Activated CD4-positive, alpha-beta T cell treated with anti-CD3 and anti-CD28 coated beads for 36 hours (primary cell): ENCODE results near the gene COX17. TPM values are rescaled to one million over a fixed set of nuclear protein-coding genes. Genes with fewer than 3 reads are reported as not detected.
A peak's percentile ranks its signal among the peaks of the same experiment; 100 is the strongest.

ENCODE experiments used
- ATAC-seq: fragments of 200-7000 bp; cut with Tn5 transposase; one replicate; pipeline ENCODE4 v1.10.0; 2021; ENCODE audit warnings: mild to moderate bottlenecking, moderate library complexity
- CTCF ChIA-PET: fragments of 350-600 bp; sonication (Branson Sonifier 250); formaldehyde crosslinking; loops from one replicate; lab custom pipeline; 2021; ENCODE audit warnings: antibody characterized with exemption; lab: Charles Lee
- POLR2A ChIA-PET: fragments of 350-600 bp; sonication (Branson Sonifier 250); formaldehyde crosslinking; loops from one replicate; lab custom pipeline; 2021; ENCODE audit warnings: antibody characterized with exemption, inconsistent platforms; lab: Charles Lee
- DNase-seq: peaks from one replicate; pipeline ENCODE4 v3.0.0-alpha.2; 2020
- H3K27ac Mint-ChIP-seq: one replicate; pipeline ENCODE4 v1.8.0; 2021; ENCODE audit warnings: mixed read lengths
- H3K27me3 Mint-ChIP-seq: one replicate; pipeline ENCODE4 v1.8.0; 2021; ENCODE audit warnings: mixed read lengths
- H3K36me3 Mint-ChIP-seq: one replicate; pipeline ENCODE4 v1.8.0; 2021; ENCODE audit warnings: low read depth, mixed read lengths
- H3K4me1 Mint-ChIP-seq: one replicate; pipeline ENCODE4 v1.8.0; 2021; ENCODE audit warnings: mixed read lengths
- H3K4me3 Mint-ChIP-seq: one replicate; pipeline ENCODE4 v1.8.0; 2021; ENCODE audit warnings: mild to moderate bottlenecking, moderate library complexity, mixed read lengths
- H3K9me3 Mint-ChIP-seq: one replicate; pipeline ENCODE4 v1.8.0; 2021; ENCODE audit warnings: low read depth, mixed read lengths
- intact Hi-C, 2 experiments: fragments of 100-400 bp; cut with DNase I in 1 of 2; cut with micrococcal nuclease in 1 of 2; formaldehyde crosslinking; loops; one replicate each; pipeline versions ENCODE4 v1.14.2 to v1.15.1; 2022 to 2024; cut with DNase I, micrococcal nuclease
- total RNA-seq, 2 experiments: library from RNA; stranded (reverse); gene quantifications; one replicate each; pipeline ENCODE4 v1.2.3, GENCODE V29; 2021

COX17 gene
- total RNA-seq, 2 experiments from 2014 or later = 69.5 to 82.8 TPM

GRCh38 chr3:119675188-119675874, 1.9 kb downstream of the COX17 start:
- no peaks in the 10 kb centered on the region for H3K27me3 Mint-ChIP-seq
- H3K4me3 Mint-ChIP-seq = peak overlapping the region; percentile 95
- H3K4me1 Mint-ChIP-seq = peaks cover 39% of the 10 kb centered on the region
- intact Hi-C loops = loop anchor here (5.0 to 10.0 kb wide), 6 partner anchors 93 to 1069 kb away; partner anchors contain the start of genes GTF2E1 (in 2 of the 2), RABL3 (in 2 of the 2) and ARHGAP31 (in 1 of the 2)
- ChIA-PET POLR2A (interaction anchor here (0.7 to 2.3 kb wide), 5 partner anchors 14 to 420 kb away, joined by 3 to 12 read pairs (median 4); partner anchors contain the start of gene TIMMDC1), CTCF (interaction anchor here (0.7 to 1.5 kb wide), 3 partner anchors 11 to 108 kb away, joined by 3 to 4 read pairs (median 3); no protein-coding TSS in a partner anchor)
- no peaks in the 10 kb centered on the region for H3K9me3 Mint-ChIP-seq
- DNase-seq (no peak), ATAC-seq (no peak)
- peaks cover 45% of the 10 kb centered on the region for H3K36me3 Mint-ChIP-seq
- H3K27ac Mint-ChIP-seq = peak overlapping the region; percentile 97

GRCh38 chr3:119673875-119674274, 3.3 kb downstream of the COX17 start:
- POLR2A ChIA-PET = no interaction called here
- Mint-ChIP-seq H3K9me3 (no peaks in the 10 kb centered on the region), H3K27ac (no peak overlapping the region), H3K36me3 (peaks cover 53% of the 10 kb centered on the region), H3K27me3 (no peaks in the 10 kb centered on the region), H3K4me3 (no peak overlapping the region), H3K4me1 (peaks cover 43% of the 10 kb centered on the region)
- intact Hi-C loops = loop anchor here (10.0 kb wide), 2 partner anchors 379 to 1071 kb away; partner anchors contain the start of genes ARHGAP31 (in 1 of the 2), GTF2E1 (in 1 of the 2) and RABL3 (in 1 of the 2)
- CTCF ChIA-PET = interaction anchor here (2.4 kb wide), 1 partner anchor 11 kb away, joined by 6 read pairs; no protein-coding TSS in a partner anchor
- DNase-seq (no peak), ATAC-seq (no peak)

- Mint-ChIP-seq H3K4me1 (peaks cover 42% of the 10 kb centered on the region), H3K27ac (no peak overlapping the region), H3K9me3 (no peaks in the 10 kb centered on the region), H3K36me3 (peaks cover 53% of the 10 kb centered on the region), H3K4me3 (no peak overlapping the region), H3K27me3 (no peaks in the 10 kb centered on the region)
- DNase-seq = no peak
- no peak for ATAC-seq
- POLR2A ChIA-PET = no interaction called here
- intact Hi-C loops = loop anchor here (10.0 kb wide), 2 partner anchors 378 to 1072 kb away; partner anchors contain the start of genes ARHGAP31 (in 1 of the 2), GTF2E1 (in 1 of the 2) and RABL3 (in 1 of the 2)
- CTCF ChIA-PET = interaction anchor here (1.0 to 2.4 kb wide), 5 partner anchors 10 to 209 kb away, joined by 3 to 6 read pairs (median 3); partner anchors contain the start of gene TMEM39A
Measured at GRCh38 chr3:119672776-119673175, 4.4 kb downstream of the COX17 start.

GRCh38 chr3:119669906-119670570, 7.2 kb downstream of the COX17 start:
- ChIA-PET CTCF (no interaction called here), POLR2A (no interaction called here)

GRCh38 chr3:119665954-119666559, 11.1 kb downstream of the COX17 start:
- Mint-ChIP-seq H3K4me1 (peaks cover 6% of the 10 kb centered on the region), H3K9me3 (no peaks in the 10 kb centered on the region), H3K36me3 (peaks cover 20% of the 10 kb centered on the region), H3K27ac (no peak overlapping the region), H3K27me3 (no peaks in the 10 kb centered on the region), H3K4me3 (no peak overlapping the region)
- ChIA-PET CTCF (no interaction called here), POLR2A (no interaction called here)
- DNase-seq (no peak), ATAC-seq (no peak)
- intact Hi-C loops = no loop called here

More at GRCh38 chr3:119669906-119670570, 7.2 kb downstream of the COX17 start:
- Mint-ChIP-seq H3K36me3 (peaks cover 44% of the 10 kb centered on the region), H3K4me3 (no peak overlapping the region), H3K27me3 (no peaks in the 10 kb centered on the region), H3K4me1 (peaks cover 20% of the 10 kb centered on the region), H3K27ac (peak overlapping the region; percentile 25), H3K9me3 (no peaks in the 10 kb centered on the region)
- ATAC-seq (no peak), DNase-seq (no peak)
- intact Hi-C loops = loop anchor here (10.0 kb wide), 2 partner anchors 375 to 1075 kb away; partner anchors contain the start of genes ARHGAP31 (in 1 of the 2), GTF2E1 (in 1 of the 2) and RABL3 (in 1 of the 2)

GRCh38 chr3:119664850-119665379, 12.3 kb downstream of the COX17 start:
- H3K4me3 Mint-ChIP-seq = no peak overlapping the region
- ChIA-PET CTCF (interaction anchor here (1.0 kb wide), 1 partner anchor 11 kb away, joined by 4 read pairs; no protein-coding TSS in a partner anchor), POLR2A (no interaction called here)
- no peak for ATAC-seq
- H3K36me3 Mint-ChIP-seq = peaks cover 9% of the 10 kb centered on the region
- H3K27ac Mint-ChIP-seq = no peak overlapping the region
- intact Hi-C loops = no loop called here
- no peaks in the 10 kb centered on the region for H3K9me3 Mint-ChIP-seq
- no peak for DNase-seq
- H3K4me1 Mint-ChIP-seq = peaks cover 1% of the 10 kb centered on the region
- H3K27me3 Mint-ChIP-seq = no peaks in the 10 kb centered on the region

GRCh38 chr3:119664370-119664769, 12.8 kb downstream of the COX17 start:
- ATAC-seq (no peak), DNase-seq (no peak)
- Mint-ChIP-seq H3K27ac (no peak overlapping the region), H3K4me3 (no peak overlapping the region), H3K27me3 (no peaks in the 10 kb centered on the region), H3K4me1 (no peaks in the 10 kb centered on the region), H3K36me3 (peaks cover 7% of the 10 kb centered on the region), H3K9me3 (no peaks in the 10 kb centered on the region)
- CTCF ChIA-PET = interaction anchor here (1.0 kb wide), 1 partner anchor 11 kb away, joined by 4 read pairs; no protein-coding TSS in a partner anchor
- intact Hi-C loops = no loop called here
- POLR2A ChIA-PET = no interaction called here

GRCh38 chr3:119663885-119664284, 13.3 kb downstream of the COX17 start:
- H3K27me3 Mint-ChIP-seq = no peaks in the 10 kb centered on the region
- H3K36me3 Mint-ChIP-seq = peaks cover 5% of the 10 kb centered on the region
- H3K9me3 Mint-ChIP-seq = no peaks in the 10 kb centered on the region
- no peak for ATAC-seq
- H3K4me1 Mint-ChIP-seq = no peaks in the 10 kb centered on the region
- no peak overlapping the region for H3K27ac Mint-ChIP-seq
- intact Hi-C loops = no loop called here
- ChIA-PET CTCF (interaction anchor here (1.0 to 1.7 kb wide), 3 partner anchors 9 to 32 kb away, joined by 3 to 8 read pairs (median 6); no protein-coding TSS in a partner anchor), POLR2A (no interaction called here)
- H3K4me3 Mint-ChIP-seq = no peak overlapping the region
- DNase-seq = no peak

- Mint-ChIP-seq H3K4me1 (no peaks in the 10 kb centered on the region), H3K36me3 (peaks cover 5% of the 10 kb centered on the region), H3K9me3 (no peaks in the 10 kb centered on the region), H3K4me3 (no peak overlapping the region), H3K27ac (no peak overlapping the region), H3K27me3 (no peaks in the 10 kb centered on the region)
- ChIA-PET CTCF (interaction anchor here (1.0 to 1.7 kb wide), 4 partner anchors 10 to 33 kb away, joined by 3 to 8 read pairs (median 4); no protein-coding TSS in a partner anchor), POLR2A (no interaction called here)
- intact Hi-C loops = no loop called here
- ATAC-seq (no peak), DNase-seq (no peak)
Measured at GRCh38 chr3:119662604-119663373, 14.4 kb downstream of the COX17 start.
